GM12864 (cell line): ENCODE measurements around the gene AJUBA.

Experiments used
- DNase-seq: peaks from one replicate; pipeline ENCODE4 v3.0.0-alpha.2; 2011; ENCODE audit warnings: low read depth
- H3K4me3 ChIP-seq: 2 replicates; pipeline ENCODE4 v1.5.1; 2011; ENCODE audit warnings: mild to moderate bottlenecking, low read depth, low read length, control low read depth
- TF ChIP-seq, protein P1 (sequence below): IDR thresholded peaks from 2 replicates; pipeline ENCODE4 v1.5.1; 2011; ENCODE audit warnings: low read depth, mild to moderate bottlenecking, moderate library complexity, low read length, control low read depth, inconsistent platforms; ENCODE audit errors: missing control alignments

AJUBA gene

DNA sequence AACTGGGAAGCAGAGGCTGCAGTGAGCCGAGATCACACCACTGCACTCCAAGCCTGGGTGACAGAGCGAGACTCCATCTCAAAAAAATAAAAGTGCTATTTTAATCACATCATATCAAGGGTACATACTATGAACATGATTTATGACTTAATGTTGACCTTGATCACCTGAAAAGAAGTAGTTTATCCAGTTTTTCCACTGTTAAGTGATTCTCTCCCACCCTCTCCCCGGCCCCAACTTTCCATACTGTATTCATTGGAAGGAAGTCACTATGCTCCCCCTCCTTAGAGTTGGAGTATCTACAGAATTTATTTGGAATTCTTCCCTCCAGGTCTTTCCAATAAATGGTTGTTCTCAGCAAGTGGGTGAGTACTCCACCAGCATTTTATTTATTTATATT is 50.2 kb downstream of the AJUBA start:
- TF ChIP-seq, protein P1, sequence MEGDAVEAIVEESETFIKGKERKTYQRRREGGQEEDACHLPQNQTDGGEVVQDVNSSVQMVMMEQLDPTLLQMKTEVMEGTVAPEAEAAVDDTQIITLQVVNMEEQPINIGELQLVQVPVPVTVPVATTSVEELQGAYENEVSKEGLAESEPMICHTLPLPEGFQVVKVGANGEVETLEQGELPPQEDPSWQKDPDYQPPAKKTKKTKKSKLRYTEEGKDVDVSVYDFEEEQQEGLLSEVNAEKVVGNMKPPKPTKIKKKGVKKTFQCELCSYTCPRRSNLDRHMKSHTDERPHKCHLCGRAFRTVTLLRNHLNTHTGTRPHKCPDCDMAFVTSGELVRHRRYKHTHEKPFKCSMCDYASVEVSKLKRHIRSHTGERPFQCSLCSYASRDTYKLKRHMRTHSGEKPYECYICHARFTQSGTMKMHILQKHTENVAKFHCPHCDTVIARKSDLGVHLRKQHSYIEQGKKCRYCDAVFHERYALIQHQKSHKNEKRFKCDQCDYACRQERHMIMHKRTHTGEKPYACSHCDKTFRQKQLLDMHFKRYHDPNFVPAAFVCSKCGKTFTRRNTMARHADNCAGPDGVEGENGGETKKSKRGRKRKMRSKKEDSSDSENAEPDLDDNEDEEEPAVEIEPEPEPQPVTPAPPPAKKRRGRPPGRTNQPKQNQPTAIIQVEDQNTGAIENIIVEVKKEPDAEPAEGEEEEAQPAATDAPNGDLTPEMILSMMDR = no peak
- no peak for DNase-seq

DNA sequence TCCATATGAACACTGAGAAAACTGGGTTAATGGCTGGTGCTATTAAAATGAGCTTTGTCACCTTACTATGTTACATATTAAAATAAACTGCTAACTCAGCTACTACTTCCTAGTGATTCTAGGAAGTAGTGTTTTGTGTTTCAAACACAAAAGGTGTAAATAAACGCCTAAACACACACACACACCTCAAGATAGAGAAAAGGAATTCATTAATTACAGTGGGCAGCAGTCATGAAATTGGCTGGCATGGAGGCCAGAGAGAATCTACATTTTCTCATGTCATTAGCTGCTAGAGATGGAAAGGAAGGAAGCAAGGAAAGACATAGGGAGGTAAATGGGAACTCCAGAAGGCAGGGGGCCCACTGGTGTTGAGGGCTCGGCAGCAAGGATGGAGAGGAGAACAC is 52.4 kb downstream of the AJUBA start:
- TF ChIP-seq, protein P1 = no peak
- DNase-seq = no peak
- H3K4me3 ChIP-seq = peak overlapping the region; percentile 91

More for the DNA sequence above, 50.2 kb downstream of the AJUBA start:
- H3K4me3 ChIP-seq = no peak overlapping the region

DNA sequence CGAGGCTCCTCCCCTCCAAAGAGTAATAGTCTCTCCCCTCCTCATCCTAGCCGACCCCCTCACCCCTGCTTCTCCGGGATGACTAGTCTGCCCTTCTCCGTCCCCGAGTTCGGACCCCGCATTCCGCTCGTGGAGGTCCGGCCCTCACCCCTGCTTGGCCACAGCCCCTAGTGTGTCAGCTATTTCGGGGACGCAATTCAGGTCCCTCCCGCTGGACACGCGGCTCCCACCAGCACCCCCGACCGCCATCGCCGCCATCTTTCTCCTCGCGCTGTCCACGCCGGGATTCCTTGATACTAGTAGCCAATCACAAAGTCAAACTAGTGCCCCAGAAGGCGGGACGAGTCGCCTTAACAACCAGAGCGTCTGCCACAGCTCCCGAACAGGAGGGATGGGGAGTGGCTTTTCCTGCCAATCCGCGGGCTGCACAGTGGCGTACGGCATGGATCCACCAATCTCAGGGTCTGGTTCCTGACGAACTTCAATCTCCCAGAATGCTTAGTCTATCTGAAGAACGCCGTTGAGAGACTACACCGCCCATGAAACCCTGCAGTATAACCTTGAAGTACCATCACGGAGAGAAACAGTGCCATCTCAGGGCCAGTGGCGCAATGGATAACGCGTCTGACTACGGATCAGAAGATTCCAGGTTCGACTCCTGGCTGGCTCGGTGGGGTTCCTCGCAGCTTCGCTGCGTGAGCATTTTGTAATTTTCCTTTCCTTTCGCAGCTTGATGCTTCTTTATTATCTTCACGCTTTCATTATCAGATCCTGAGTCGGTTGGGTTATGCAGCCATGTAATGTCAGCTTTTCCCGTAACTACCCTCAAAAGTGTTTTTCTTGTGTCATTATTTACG is 53.0 kb downstream of the AJUBA start, which contains the start of gene PRMT5:
Gene PRMT5 (minus strand): TSS at position 273 of the 857 bp plus-strand sequence. CDS start 15 bp downstream, at position 258.
- TF ChIP-seq, protein P1 = no peak
- peak within 1 kb of the TSS; percentile 91 for H3K4me3 ChIP-seq
- DNase-seq = peak; percentile 99

DNA sequence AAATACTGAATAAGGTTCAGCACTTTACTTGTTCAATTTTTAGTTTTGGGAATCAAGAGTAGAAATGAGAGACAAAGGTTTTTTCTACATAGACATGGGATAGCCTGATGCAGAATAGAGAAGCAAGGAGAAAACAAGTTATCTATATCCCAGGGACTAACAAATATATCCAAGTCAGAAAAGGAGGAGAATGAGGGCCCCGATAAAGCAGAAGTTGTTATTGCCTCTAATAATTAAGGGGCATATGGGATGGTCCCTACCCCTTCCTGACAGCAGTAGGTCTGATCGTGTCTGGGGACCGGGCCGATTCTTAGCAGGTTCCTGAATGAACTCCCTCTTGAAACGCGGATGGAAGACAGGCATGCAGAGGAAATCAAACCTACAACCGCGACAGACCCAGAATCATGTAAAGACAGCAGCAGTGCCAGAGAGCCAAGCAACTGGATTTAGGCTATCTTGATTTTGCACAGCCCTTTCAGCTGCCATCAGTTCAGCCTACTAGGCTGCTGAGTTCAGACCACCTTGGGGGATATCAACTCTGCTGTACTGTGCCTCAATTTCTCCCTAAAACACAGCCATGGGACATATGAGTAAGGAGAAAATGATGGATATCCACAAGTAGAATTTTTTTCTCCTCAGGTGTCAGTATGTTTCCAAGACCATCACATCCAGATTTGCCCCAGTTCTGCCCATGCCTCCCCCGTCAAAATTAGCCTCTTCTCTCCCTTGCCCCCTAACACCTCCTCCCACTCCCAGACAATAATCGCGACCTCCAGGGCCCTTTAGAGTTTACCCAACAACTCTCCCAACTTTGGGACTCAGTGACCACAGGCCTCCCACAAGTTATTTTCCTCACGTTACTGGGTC is 53.9 kb downstream of the AJUBA start:
- no peak for DNase-seq
- TF ChIP-seq, protein P1 = no peak
- peak overlapping the region; percentile 91 for H3K4me3 ChIP-seq

DNA sequence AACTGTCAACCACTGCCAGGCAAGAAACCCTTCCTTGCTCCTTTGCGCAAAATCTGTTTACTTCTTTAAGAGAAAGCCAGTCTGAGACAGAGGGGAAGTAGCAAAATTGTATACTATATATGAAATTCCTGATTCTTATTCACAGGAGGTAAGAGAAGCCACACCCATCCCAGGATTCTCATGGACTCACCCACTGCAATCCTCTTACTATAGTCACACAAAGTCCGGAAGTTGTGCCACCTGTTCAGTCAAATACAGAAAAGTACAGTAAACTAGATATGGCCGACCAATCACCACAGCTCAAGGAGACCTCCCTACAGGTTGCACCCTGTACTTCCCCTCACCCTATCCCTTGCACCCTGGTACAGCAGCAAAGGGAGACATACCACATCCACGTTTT is 56.0 kb downstream of the AJUBA start:
- TF ChIP-seq, protein P1 = no peak
- no peak for DNase-seq
- no peak overlapping the region for H3K4me3 ChIP-seq

DNA sequence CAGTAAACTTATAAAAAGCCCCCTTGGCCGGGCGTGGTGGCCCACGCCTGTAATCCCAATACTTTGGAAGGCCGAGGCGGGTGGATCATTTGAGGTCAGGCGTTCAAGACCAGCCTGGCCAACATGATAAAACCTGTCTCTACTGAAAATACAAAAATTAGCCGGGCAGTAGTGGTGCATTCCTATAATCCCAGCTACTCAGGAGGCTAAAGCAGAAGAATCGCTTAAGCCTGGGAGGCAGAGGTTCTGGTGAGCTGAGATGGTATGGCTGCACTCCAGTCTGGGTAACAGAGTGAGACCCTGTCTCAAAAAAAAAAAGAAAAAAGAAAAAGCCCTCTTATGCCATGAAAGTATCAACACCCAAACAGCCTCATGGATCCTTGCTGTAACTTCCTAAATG is 56.8 kb downstream of the AJUBA start:
- TF ChIP-seq, protein P1 = no peak
- H3K4me3 ChIP-seq = no peak overlapping the region
- no peak for DNase-seq
